GM23338 (cell line): ENCODE results near the gene EMSY. TPM values are rescaled to one million over a fixed set of nuclear protein-coding genes. Genes with fewer than 3 reads are reported as not detected.

Source experiments
- ATAC-seq: fragments of 200-7000 bp; cut with Tn5 transposase; 3 replicates; pipeline ENCODE4 v1.9.1; 2020
- DNase-seq: peaks from one replicate; pipeline ENCODE4 v3.0.0-alpha.2; 2015; ENCODE audit warnings: low spot score
- H2AFZ ChIP-seq: fragments of 200-600 bp; sonication (generic); 2 replicates; pipeline ENCODE4 v1.8.0; 2016; ENCODE audit warnings: antibody characterized with exemption, mild to moderate bottlenecking, moderate library complexity
- H3F3A ChIP-seq: fragments of 200-600 bp; sonication (generic); replicated peaks from 2 replicates; pipeline ENCODE4 v1.8.0; 2017; ENCODE audit warnings: antibody characterized with exemption, mixed run types, low read depth
- H3K27ac ChIP-seq: fragments of 200-600 bp; sonication (generic); 2 replicates; pipeline ENCODE4 v1.6.1; 2016; ENCODE audit warnings: low read depth
- H3K27me3 ChIP-seq: fragments of 200-600 bp; sonication (generic); 2 replicates; pipeline ENCODE4 v1.8.0; 2016; ENCODE audit warnings: mild to moderate bottlenecking, mixed run types, moderate library complexity; ENCODE audit not compliant: insufficient read depth
- H3K36me3 ChIP-seq: fragments of 200-600 bp; sonication (generic); 2 replicates; pipeline ENCODE4 v1.8.0; 2016; ENCODE audit warnings: mild to moderate bottlenecking; ENCODE audit not compliant: insufficient read depth
- H3K4me1 ChIP-seq: fragments of 200-600 bp; sonication (generic); 2 replicates; pipeline ENCODE4 v1.8.0; 2016; ENCODE audit warnings: mild to moderate bottlenecking, moderate library complexity; ENCODE audit not compliant: insufficient read depth
- H3K4me2 ChIP-seq: fragments of 200-600 bp; sonication (generic); 2 replicates; pipeline ENCODE4 v1.7.1; 2017; ENCODE audit warnings: mixed run types
- H3K4me3 ChIP-seq: fragments of 200-600 bp; sonication (generic); 2 replicates; pipeline ENCODE4 v1.6.1; 2016; ENCODE audit warnings: mixed run types
- H3K79me2 ChIP-seq: fragments of 200-600 bp; sonication (generic); replicated peaks from 2 replicates; pipeline ENCODE4 v1.8.0; 2017; ENCODE audit warnings: mild to moderate bottlenecking; ENCODE audit not compliant: insufficient read depth
- H3K9me2 ChIP-seq: fragments of 200-600 bp; sonication (generic); 2 replicates; pipeline ENCODE4 v1.8.0; 2017; ENCODE audit not compliant: insufficient read depth
- H4K20me1 ChIP-seq: fragments of 200-600 bp; sonication (generic); replicated peaks from 2 replicates; pipeline ENCODE4 v1.8.0; 2017; ENCODE audit warnings: mild to moderate bottlenecking; ENCODE audit not compliant: insufficient read depth
- H3K27ac Mint-ChIP-seq: 2 replicates; pipeline ENCODE4 v1.8.0; 2020; ENCODE audit warnings: inconsistent platforms, mild to moderate bottlenecking, moderate library complexity, mixed read lengths
- H3K27me3 Mint-ChIP-seq: 3 replicates; pipeline ENCODE4 v1.8.0; 2022; ENCODE audit warnings: low read depth, mild to moderate bottlenecking, moderate library complexity, mixed read lengths, inconsistent platforms; ENCODE audit not compliant: insufficient read depth, poor library complexity
- H3K36me3 Mint-ChIP-seq: 3 replicates; pipeline ENCODE4 v1.8.0; 2021; ENCODE audit warnings: low read depth, mild to moderate bottlenecking, inconsistent platforms, moderate library complexity, mixed read lengths
- H3K4me1 Mint-ChIP-seq: 3 replicates; pipeline ENCODE4 v1.8.0; 2020; ENCODE audit warnings: mild to moderate bottlenecking, inconsistent platforms, mixed read lengths
- H3K4me3 Mint-ChIP-seq: 3 replicates; pipeline ENCODE4 v1.8.0; 2021; ENCODE audit warnings: moderate library complexity, mild to moderate bottlenecking, inconsistent platforms, mixed read lengths
- H3K9me3 Mint-ChIP-seq: 3 replicates; pipeline ENCODE4 v1.8.0; 2020; ENCODE audit warnings: moderate library complexity, mild to moderate bottlenecking, inconsistent platforms, mixed read lengths
- CREB1 ChIP-seq: fragments of 250-450 bp; sonication (Bioruptor Pico); IDR thresholded peaks from 2 replicates; pipeline ENCODE4 v1.5.0; 2020; ENCODE audit warnings: low read depth, mild to moderate bottlenecking, moderate library complexity
- EZH2 ChIP-seq: fragments of 200-600 bp; sonication (generic); IDR thresholded peaks from one replicate; pipeline ENCODE4 v1.8.0; 2017; ENCODE audit warnings: antibody characterized with exemption, mild to moderate bottlenecking, low read depth; ENCODE audit not compliant: unreplicated experiment
- EZH2phosphoT487 ChIP-seq: fragments of 200-600 bp; sonication (generic); IDR thresholded peaks from one replicate; pipeline ENCODE4 v1.8.1; 2018; ENCODE audit warnings: antibody characterized with exemption; ENCODE audit not compliant: unreplicated experiment
- JUNB ChIP-seq: IDR thresholded peaks from one replicate; pipeline ENCODE4 v1.6.1; 2016; ENCODE audit warnings: antibody characterized with exemption; ENCODE audit not compliant: unreplicated experiment
- NANOG ChIP-seq: IDR thresholded peaks from 2 replicates; pipeline ENCODE4 v1.6.1; 2016; ENCODE audit warnings: antibody characterized with exemption, borderline replicate concordance
- POLR2AphosphoS5 ChIP-seq: IDR thresholded peaks from 2 replicates; pipeline ENCODE4 v1.6.1; 2016; ENCODE audit warnings: antibody characterized with exemption, low read depth
- STAT1 ChIP-seq: IDR thresholded peaks from one replicate; pipeline ENCODE4 v1.6.1; 2016; ENCODE audit warnings: antibody characterized with exemption; ENCODE audit not compliant: unreplicated experiment
- ZNF114 ChIP-seq: fragments of 250-450 bp; sonication (Bioruptor Pico); IDR thresholded peaks from 2 replicates; pipeline ENCODE4 v1.5.0; 2020; ENCODE audit warnings: mild to moderate bottlenecking, moderate library complexity
- ZNF331 ChIP-seq: fragments of 250-450 bp; sonication (Bioruptor Pico); IDR thresholded peaks from 2 replicates; pipeline ENCODE4 v1.5.0; 2020; ENCODE audit warnings: low read depth, mild to moderate bottlenecking, moderate library complexity
- polyA plus RNA-seq: library from polyadenylated mRNA; unstranded; fragments of >200 nt; fragmentation: Nextera tagmentation; extraction: Ambion mirVana; gene quantifications from 2 replicates; pipeline ENCODE4 v1.2.1, GENCODE V29; 2016
- total RNA-seq: library from RNA; depleted of rRNA; stranded (reverse); fragments of >200 nt; shearing (Covaris generic); gene quantifications from 2 replicates; pipeline ENCODE4 v1.2.3, GENCODE V29; 2014
- TF ChIP-seq, protein P1 (sequence below): IDR thresholded peaks from one replicate; pipeline ENCODE4 v1.6.1; 2018; ENCODE audit warnings: antibody characterized with exemption; ENCODE audit not compliant: unreplicated experiment
- TF ChIP-seq, protein P2 (sequence below): IDR thresholded peaks from 2 replicates; pipeline ENCODE4 v1.6.1; 2016; ENCODE audit warnings: antibody characterized with exemption
- TF ChIP-seq, protein P3 (sequence below), 2 experiments: fragments of 200-600 bp in 1 of 2; sonication (generic) in 1 of 2; conservative IDR thresholded peaks; 2 replicates each; pipeline versions ENCODE4 v1.5.1 to v1.6.1; 2016 to 2017; ENCODE audit warnings: antibody characterized with exemption in 2 of 2, low read depth in 2 of 2, mild to moderate bottlenecking in 2 of 2, moderate library complexity in 1 of 2
- TF ChIP-seq, protein P4 (sequence below): fragments of 250-450 bp; sonication (Bioruptor Pico); IDR thresholded peaks from 2 replicates; pipeline ENCODE4 v1.5.0; 2020; ENCODE audit warnings: mild to moderate bottlenecking, moderate library complexity

Gene EMSY
- total and polyA plus RNA-seq, 2 experiments from 2014 or later: 25.0 to 46.9 TPM

DNA sequence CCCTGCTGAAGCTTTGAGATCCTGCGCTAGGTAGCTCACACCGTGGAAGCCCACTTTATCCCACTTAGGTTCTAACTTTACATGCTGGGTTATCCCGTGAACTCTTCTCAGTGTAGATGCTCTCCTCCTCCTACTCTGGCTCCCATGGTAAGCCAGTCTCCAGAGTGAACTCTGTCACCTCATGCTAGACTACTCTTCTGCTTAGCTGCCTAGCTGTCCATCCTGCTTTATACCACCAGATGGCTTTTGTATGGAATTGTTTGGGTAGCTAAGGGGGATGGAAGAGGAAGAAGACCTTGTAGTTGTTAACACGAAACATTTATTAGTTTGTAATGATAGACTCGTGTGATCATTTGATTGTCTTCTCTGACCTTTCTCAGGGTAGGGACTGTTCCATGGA lies 46.8 kb downstream of the EMSY start:
- Histone ChIP-seq H2AFZ (no peak overlapping the region), H3K9me2 (no peaks in the 10 kb centered on the region), H3K4me1 (no peaks in the 10 kb centered on the region), H3K27me3 (no peaks in the 10 kb centered on the region), H3K36me3 (peaks cover 10% of the 10 kb centered on the region; the same call in 1 of the 2 replicates), H3K4me3 (no peak overlapping the region), H3F3A (no peaks in the 10 kb centered on the region), H3K79me2 (peaks cover 6% of the 10 kb centered on the region; the same call in 1 of the 2 replicates), H4K20me1 (no peaks in the 10 kb centered on the region; the same call in 1 of the 2 replicates), H3K4me2 (no peak overlapping the region), H3K27ac (no peak overlapping the region)
- Mint-ChIP-seq H3K27me3 (no peaks in the 10 kb centered on the region), H3K36me3 (peaks cover 30% of the 10 kb centered on the region; the same call in 2 of the 3 replicates), H3K27ac (no peak overlapping the region), H3K4me1 (no peaks in the 10 kb centered on the region), H3K4me3 (no peak overlapping the region), H3K9me3 (no peaks in the 10 kb centered on the region)
- ATAC-seq (0 out of 3 replicates have a peak, but pooled peaks have one; percentile 30), DNase-seq (peak; percentile 8)
- TF ChIP-seq, protein P1, sequence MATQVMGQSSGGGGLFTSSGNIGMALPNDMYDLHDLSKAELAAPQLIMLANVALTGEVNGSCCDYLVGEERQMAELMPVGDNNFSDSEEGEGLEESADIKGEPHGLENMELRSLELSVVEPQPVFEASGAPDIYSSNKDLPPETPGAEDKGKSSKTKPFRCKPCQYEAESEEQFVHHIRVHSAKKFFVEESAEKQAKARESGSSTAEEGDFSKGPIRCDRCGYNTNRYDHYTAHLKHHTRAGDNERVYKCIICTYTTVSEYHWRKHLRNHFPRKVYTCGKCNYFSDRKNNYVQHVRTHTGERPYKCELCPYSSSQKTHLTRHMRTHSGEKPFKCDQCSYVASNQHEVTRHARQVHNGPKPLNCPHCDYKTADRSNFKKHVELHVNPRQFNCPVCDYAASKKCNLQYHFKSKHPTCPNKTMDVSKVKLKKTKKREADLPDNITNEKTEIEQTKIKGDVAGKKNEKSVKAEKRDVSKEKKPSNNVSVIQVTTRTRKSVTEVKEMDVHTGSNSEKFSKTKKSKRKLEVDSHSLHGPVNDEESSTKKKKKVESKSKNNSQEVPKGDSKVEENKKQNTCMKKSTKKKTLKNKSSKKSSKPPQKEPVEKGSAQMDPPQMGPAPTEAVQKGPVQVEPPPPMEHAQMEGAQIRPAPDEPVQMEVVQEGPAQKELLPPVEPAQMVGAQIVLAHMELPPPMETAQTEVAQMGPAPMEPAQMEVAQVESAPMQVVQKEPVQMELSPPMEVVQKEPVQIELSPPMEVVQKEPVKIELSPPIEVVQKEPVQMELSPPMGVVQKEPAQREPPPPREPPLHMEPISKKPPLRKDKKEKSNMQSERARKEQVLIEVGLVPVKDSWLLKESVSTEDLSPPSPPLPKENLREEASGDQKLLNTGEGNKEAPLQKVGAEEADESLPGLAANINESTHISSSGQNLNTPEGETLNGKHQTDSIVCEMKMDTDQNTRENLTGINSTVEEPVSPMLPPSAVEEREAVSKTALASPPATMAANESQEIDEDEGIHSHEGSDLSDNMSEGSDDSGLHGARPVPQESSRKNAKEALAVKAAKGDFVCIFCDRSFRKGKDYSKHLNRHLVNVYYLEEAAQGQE: no peak
- TF ChIP-seq ZNF114 (CRISPR knock-in tag) (no peak), JUNB (no peak), STAT1 (no peak), POLR2AphosphoS5 (no peak), ZNF331 (no peak), EZH2phosphoT487 (no peak), EZH2 (no peak), NANOG (no peak), CREB1 (CRISPR knock-in tag) (no peak)
- TF ChIP-seq, protein P2, sequence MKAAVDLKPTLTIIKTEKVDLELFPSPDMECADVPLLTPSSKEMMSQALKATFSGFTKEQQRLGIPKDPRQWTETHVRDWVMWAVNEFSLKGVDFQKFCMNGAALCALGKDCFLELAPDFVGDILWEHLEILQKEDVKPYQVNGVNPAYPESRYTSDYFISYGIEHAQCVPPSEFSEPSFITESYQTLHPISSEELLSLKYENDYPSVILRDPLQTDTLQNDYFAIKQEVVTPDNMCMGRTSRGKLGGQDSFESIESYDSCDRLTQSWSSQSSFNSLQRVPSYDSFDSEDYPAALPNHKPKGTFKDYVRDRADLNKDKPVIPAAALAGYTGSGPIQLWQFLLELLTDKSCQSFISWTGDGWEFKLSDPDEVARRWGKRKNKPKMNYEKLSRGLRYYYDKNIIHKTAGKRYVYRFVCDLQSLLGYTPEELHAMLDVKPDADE: no peak
- TF ChIP-seq, protein P3, sequence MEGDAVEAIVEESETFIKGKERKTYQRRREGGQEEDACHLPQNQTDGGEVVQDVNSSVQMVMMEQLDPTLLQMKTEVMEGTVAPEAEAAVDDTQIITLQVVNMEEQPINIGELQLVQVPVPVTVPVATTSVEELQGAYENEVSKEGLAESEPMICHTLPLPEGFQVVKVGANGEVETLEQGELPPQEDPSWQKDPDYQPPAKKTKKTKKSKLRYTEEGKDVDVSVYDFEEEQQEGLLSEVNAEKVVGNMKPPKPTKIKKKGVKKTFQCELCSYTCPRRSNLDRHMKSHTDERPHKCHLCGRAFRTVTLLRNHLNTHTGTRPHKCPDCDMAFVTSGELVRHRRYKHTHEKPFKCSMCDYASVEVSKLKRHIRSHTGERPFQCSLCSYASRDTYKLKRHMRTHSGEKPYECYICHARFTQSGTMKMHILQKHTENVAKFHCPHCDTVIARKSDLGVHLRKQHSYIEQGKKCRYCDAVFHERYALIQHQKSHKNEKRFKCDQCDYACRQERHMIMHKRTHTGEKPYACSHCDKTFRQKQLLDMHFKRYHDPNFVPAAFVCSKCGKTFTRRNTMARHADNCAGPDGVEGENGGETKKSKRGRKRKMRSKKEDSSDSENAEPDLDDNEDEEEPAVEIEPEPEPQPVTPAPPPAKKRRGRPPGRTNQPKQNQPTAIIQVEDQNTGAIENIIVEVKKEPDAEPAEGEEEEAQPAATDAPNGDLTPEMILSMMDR (conservative IDR thresholded peaks at IDR 0.05; ENCODE audit: low read depth in 2 of 2): no peak
- TF ChIP-seq, protein P4, sequence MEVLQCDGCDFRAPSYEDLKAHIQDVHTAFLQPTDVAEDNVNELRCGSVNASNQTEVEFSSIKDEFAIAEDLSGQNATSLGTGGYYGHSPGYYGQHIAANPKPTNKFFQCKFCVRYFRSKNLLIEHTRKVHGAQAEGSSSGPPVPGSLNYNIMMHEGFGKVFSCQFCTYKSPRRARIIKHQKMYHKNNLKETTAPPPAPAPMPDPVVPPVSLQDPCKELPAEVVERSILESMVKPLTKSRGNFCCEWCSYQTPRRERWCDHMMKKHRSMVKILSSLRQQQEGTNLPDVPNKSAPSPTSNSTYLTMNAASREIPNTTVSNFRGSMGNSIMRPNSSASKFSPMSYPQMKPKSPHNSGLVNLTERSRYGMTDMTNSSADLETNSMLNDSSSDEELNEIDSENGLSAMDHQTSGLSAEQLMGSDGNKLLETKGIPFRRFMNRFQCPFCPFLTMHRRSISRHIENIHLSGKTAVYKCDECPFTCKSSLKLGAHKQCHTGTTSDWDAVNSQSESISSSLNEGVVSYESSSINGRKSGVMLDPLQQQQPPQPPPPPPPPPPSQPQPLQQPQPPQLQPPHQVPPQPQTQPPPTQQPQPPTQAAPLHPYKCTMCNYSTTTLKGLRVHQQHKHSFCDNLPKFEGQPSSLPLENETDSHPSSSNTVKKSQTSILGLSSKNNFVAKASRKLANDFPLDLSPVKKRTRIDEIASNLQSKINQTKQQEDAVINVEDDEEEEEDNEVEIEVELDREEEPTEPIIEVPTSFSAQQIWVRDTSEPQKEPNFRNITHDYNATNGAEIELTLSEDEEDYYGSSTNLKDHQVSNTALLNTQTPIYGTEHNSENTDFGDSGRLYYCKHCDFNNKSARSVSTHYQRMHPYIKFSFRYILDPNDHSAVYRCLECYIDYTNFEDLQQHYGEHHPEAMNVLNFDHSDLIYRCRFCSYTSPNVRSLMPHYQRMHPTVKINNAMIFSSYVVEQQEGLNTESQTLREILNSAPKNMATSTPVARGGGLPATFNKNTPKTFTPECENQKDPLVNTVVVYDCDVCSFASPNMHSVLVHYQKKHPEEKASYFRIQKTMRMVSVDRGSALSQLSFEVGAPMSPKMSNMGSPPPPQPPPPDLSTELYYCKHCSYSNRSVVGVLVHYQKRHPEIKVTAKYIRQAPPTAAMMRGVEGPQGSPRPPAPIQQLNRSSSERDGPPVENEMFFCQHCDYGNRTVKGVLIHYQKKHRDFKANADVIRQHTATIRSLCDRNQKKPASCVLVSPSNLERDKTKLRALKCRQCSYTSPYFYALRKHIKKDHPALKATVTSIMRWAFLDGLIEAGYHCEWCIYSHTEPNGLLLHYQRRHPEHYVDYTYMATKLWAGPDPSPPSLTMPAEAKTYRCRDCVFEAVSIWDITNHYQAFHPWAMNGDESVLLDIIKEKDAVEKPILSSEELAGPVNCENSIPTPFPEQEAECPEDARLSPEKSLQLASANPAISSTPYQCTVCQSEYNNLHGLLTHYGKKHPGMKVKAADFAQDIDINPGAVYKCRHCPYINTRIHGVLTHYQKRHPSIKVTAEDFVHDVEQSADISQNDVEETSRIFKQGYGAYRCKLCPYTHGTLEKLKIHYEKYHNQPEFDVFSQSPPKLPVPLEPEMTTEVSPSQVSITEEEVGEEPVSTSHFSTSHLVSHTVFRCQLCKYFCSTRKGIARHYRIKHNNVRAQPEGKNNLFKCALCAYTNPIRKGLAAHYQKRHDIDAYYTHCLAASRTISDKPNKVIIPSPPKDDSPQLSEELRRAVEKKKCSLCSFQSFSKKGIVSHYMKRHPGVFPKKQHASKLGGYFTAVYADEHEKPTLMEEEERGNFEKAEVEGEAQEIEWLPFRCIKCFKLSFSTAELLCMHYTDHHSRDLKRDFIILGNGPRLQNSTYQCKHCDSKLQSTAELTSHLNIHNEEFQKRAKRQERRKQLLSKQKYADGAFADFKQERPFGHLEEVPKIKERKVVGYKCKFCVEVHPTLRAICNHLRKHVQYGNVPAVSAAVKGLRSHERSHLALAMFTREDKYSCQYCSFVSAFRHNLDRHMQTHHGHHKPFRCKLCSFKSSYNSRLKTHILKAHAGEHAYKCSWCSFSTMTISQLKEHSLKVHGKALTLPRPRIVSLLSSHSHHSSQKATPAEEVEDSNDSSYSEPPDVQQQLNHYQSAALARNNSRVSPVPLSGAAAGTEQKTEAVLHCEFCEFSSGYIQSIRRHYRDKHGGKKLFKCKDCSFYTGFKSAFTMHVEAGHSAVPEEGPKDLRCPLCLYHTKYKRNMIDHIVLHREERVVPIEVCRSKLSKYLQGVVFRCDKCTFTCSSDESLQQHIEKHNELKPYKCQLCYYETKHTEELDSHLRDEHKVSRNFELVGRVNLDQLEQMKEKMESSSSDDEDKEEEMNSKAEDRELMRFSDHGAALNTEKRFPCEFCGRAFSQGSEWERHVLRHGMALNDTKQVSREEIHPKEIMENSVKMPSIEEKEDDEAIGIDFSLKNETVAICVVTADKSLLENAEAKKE (CRISPR knock-in tag): no peak
